ENCODE data around the gene FLVCR2.

DNA sequence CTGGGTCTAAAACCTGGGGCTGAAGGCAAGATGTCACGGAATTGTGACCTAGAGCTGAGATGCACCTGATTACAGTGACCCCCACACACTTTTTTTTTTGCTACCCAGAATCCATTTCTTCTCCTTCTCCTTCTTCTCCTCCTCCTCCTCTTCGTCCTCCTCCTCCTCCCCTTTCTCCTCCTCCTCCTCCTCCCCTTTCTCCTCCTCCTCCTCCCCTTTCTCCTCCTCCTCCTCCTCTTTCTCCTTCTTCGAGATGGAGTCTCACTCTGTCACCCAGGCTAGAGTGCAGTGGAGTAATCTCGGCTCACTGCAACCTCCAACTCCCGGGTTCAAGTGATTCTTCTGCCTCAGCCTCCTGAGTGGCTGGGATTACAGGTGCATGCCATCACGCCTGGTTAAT, 19.4 kb upstream of the FLVCR2 start:
- TF ChIP-seq ARNT (IDR thresholded peaks at IDR 0.05): no peak
- TF ChIP-seq SP1 (IDR thresholded peaks at IDR 0.05): no peak
- no peak for TF ChIP-seq SUZ12 (IDR thresholded peaks at IDR 0.05)
- TF ChIP-seq BHLHE40 (IDR thresholded peaks at IDR 0.05; ENCODE audit: borderline replicate concordance): no peak
- TF ChIP-seq ELF4 (IDR thresholded peaks at IDR 0.05): no peak
- TF ChIP-seq HDGF (IDR thresholded peaks at IDR 0.05; ENCODE audit: borderline replicate concordance): no peak
- no peak for TF ChIP-seq L3MBTL2 (conservative IDR thresholded peaks at IDR 0.05)
- TF ChIP-seq FOXK2 (IDR thresholded peaks at IDR 0.05): no peak
- TF ChIP-seq TARDBP (IDR thresholded peaks at IDR 0.05): no peak
- no peak for TF ChIP-seq FOXM1 (IDR thresholded peaks at IDR 0.05; ENCODE audit: borderline replicate concordance)
- TF ChIP-seq CTBP1 (IDR thresholded peaks at IDR 0.05; ENCODE audit: borderline replicate concordance): no peak
- no peak for TF ChIP-seq NFRKB (IDR thresholded peaks at IDR 0.05)
- TF ChIP-seq ZNF384 (IDR thresholded peaks at IDR 0.05): no peak

Measured in HEK293T (cell line).